SK-N-SH (cell line): Measurements from ENCODE around the gene FOXR1. TPM values are rescaled to one million over a fixed set of nuclear protein-coding genes. Genes with fewer than 3 reads are reported as not detected.

Experiments
- CTCF ChIA-PET: fragments of 300-600, 350-600 bp; formaldehyde crosslinking; extraction: SDS; loops from one replicate; lab custom pipeline; 2021; lab: Yijun Ruan, JAX
- POLR2A ChIA-PET: fragments of 350-600 bp; sonication (Branson Sonifier 250); formaldehyde crosslinking; extraction: SDS; loops from one replicate; lab custom pipeline; 2020; ENCODE audit warnings: antibody characterized with exemption, inconsistent platforms; lab: Yijun Ruan, JAX
- DNase-seq: peaks from one replicate; pipeline ENCODE4 v3.0.0; 2012
- H2AFZ ChIP-seq: fragments of 200-600 bp; sonication (generic); 2 replicates; pipeline ENCODE4 v1.8.1; 2016; ENCODE audit warnings: antibody characterized with exemption, mild to moderate bottlenecking, low read depth
- H3F3A ChIP-seq: fragments of 200-600 bp; sonication (generic); replicated peaks from 2 replicates; pipeline ENCODE3; 2016; ENCODE audit warnings: antibody characterized with exemption, mild to moderate bottlenecking; ENCODE audit not compliant: insufficient read depth
- H3K27ac ChIP-seq, 2 experiments: fragments of 200-500 bp in 1 of 2; fragments of 200-600 bp in 1 of 2; sonication (Bioruptor generic) in 1 of 2; sonication (generic), shearing (Covaris generic) in 1 of 2; 2 replicates each; pipeline versions ENCODE4 v1.5.1 to v1.6.1; 2014 to 2016; ENCODE audit warnings: low read depth in 2 of 2, inconsistent platforms in 1 of 2, low read length in 1 of 2, mild to moderate bottlenecking in 1 of 2, mixed read lengths in 1 of 2
- H3K27me3 ChIP-seq: fragments of 200-600 bp; sonication (generic), shearing (Covaris generic); 2 replicates; pipeline ENCODE4 v1.6.1; 2016; ENCODE audit warnings: mixed run types; ENCODE audit not compliant: insufficient read depth
- H3K36me3 ChIP-seq, 2 experiments: fragments of 200-500 bp in 1 of 2; fragments of 200-600 bp in 1 of 2; sonication (Bioruptor generic) in 1 of 2; sonication (generic) in 1 of 2; replicated peaks in 1 of 2; 2 replicates each; pipeline versions ENCODE3 to v1.5.1; 2014 to 2016; ENCODE audit warnings: low read length in 1 of 2, mild to moderate bottlenecking in 1 of 2; ENCODE audit not compliant: insufficient read depth in 2 of 2, control insufficient read depth in 1 of 2
- H3K4me1 ChIP-seq, 2 experiments: fragments of 200-500 bp in 1 of 2; fragments of 200-600 bp in 1 of 2; sonication (Bioruptor generic) in 1 of 2; sonication (generic), shearing (Covaris generic) in 1 of 2; 2 replicates each; pipeline versions ENCODE4 v1.5.1 to v1.6.1; 2014 to 2016; ENCODE audit warnings: low read depth in 1 of 2, low read length in 1 of 2, mixed run types in 1 of 2; ENCODE audit not compliant: insufficient read depth in 2 of 2, control insufficient read depth in 1 of 2
- H3K4me2 ChIP-seq: fragments of 200-600 bp; sonication (generic), shearing (Covaris generic); 2 replicates; pipeline ENCODE4 v1.6.1; 2017; ENCODE audit warnings: mixed run types
- H3K4me3 ChIP-seq, 2 experiments: fragments of 200-500 bp in 1 of 2; fragments of 200-600 bp in 1 of 2; sonication (Bioruptor generic) in 1 of 2; sonication (generic), shearing (Covaris generic) in 1 of 2; 2 replicates each; pipeline versions ENCODE4 v1.5.1 to v1.8.1; 2014 to 2016; ENCODE audit warnings: low read depth in 2 of 2, inconsistent platforms in 1 of 2, low read length in 1 of 2, mild to moderate bottlenecking in 1 of 2, mixed read lengths in 1 of 2, moderate library complexity in 1 of 2
- H3K79me2 ChIP-seq: fragments of 200-600 bp; sonication (generic); 2 replicates; pipeline ENCODE4 v1.8.1; 2017; ENCODE audit warnings: mild to moderate bottlenecking; ENCODE audit not compliant: insufficient read depth
- H3K9ac ChIP-seq: fragments of 200-600 bp; sonication (generic); 2 replicates; pipeline ENCODE4 v1.6.1; 2017; ENCODE audit warnings: mixed run types
- H3K9me2 ChIP-seq: fragments of 200-600 bp; sonication (generic); 2 replicates; pipeline ENCODE4 v1.6.1; 2017; ENCODE audit warnings: mixed run types
- H3K9me3 ChIP-seq: fragments of 200-600 bp; sonication (generic); 2 replicates; pipeline ENCODE4 v1.6.1; 2017; ENCODE audit warnings: mixed run types, mild to moderate bottlenecking, moderate library complexity
- H4K20me1 ChIP-seq: fragments of 200-600 bp; sonication (generic); 2 replicates; pipeline ENCODE4 v1.6.1; 2017; ENCODE audit warnings: mild to moderate bottlenecking, mixed run types; ENCODE audit not compliant: insufficient read depth
- FOSL2 ChIP-seq: IDR thresholded peaks from 2 replicates; pipeline ENCODE4 v1.4.0; 2012; ENCODE audit warnings: low read depth, mild to moderate bottlenecking, moderate library complexity, borderline replicate concordance
- GABPA ChIP-seq: IDR thresholded peaks from 2 replicates; pipeline ENCODE4 v1.4.0; 2012; ENCODE audit warnings: low read depth, mild to moderate bottlenecking
- JUND ChIP-seq: IDR thresholded peaks from 2 replicates; pipeline ENCODE4 v1.4.0; 2012
- MXI1 ChIP-seq: IDR thresholded peaks from 2 replicates; pipeline ENCODE4 v1.6.1; 2012; ENCODE audit warnings: mild to moderate bottlenecking, low read depth, low read length, improper control_type of control experiment
- NFIC ChIP-seq: IDR thresholded peaks from 2 replicates; pipeline ENCODE4 v1.4.0; 2012; ENCODE audit warnings: borderline replicate concordance
- NRF1 ChIP-seq: IDR thresholded peaks from 2 replicates; pipeline ENCODE4 v1.6.1; 2012; ENCODE audit warnings: low read depth, mild to moderate bottlenecking, low read length
- RAD21 ChIP-seq: IDR thresholded peaks from 2 replicates; pipeline ENCODE4 v1.6.1; 2012; ENCODE audit warnings: mild to moderate bottlenecking, low read length
- RFX5 ChIP-seq: IDR thresholded peaks from 2 replicates; pipeline ENCODE4 v1.6.1; 2012; ENCODE audit warnings: mild to moderate bottlenecking, improper control_type of control experiment, low read length
- TAF1 ChIP-seq: IDR thresholded peaks from 2 replicates; pipeline ENCODE4 v1.6.1; 2012; ENCODE audit warnings: low read depth, mild to moderate bottlenecking, low read length, moderate library complexity, borderline replicate concordance
- TCF12 ChIP-seq: IDR thresholded peaks from 2 replicates; pipeline ENCODE4 v1.4.0; 2012
- WGBS: methylation state at CpG from one replicate; pipeline ENCODE4 v1.1.6; 2017; ENCODE audit warnings: low lambda C conversion rate; 5-methylcytosine and 5-hydroxymethylcytosine counted together
- polyA plus RNA-seq, 3 experiments: library from polyadenylated mRNA; depleted of rRNA; stranded (reverse); fragments of >200 nt; gene quantifications; 2 replicates each; pipeline ENCODE4 v1.2.3, GENCODE V29; 2012
- TF ChIP-seq, protein P1 (sequence below): fragments of 200-600 bp; sonication (generic); IDR thresholded peaks from 2 replicates; pipeline ENCODE4 v1.6.1; 2017; ENCODE audit warnings: antibody characterized with exemption, mild to moderate bottlenecking, moderate library complexity
- TF ChIP-seq, protein P2 (sequence below): IDR thresholded peaks from 2 replicates; pipeline ENCODE4 v1.4.0; 2012; ENCODE audit warnings: low read depth, borderline replicate concordance
- TF ChIP-seq, protein P3 (sequence below): IDR thresholded peaks from 2 replicates; pipeline ENCODE4; 2012

FOXR1 gene
- polyA plus RNA-seq, 1 of the 3 experiments (the other 2 are of a cell fraction), result not detected

DNA sequence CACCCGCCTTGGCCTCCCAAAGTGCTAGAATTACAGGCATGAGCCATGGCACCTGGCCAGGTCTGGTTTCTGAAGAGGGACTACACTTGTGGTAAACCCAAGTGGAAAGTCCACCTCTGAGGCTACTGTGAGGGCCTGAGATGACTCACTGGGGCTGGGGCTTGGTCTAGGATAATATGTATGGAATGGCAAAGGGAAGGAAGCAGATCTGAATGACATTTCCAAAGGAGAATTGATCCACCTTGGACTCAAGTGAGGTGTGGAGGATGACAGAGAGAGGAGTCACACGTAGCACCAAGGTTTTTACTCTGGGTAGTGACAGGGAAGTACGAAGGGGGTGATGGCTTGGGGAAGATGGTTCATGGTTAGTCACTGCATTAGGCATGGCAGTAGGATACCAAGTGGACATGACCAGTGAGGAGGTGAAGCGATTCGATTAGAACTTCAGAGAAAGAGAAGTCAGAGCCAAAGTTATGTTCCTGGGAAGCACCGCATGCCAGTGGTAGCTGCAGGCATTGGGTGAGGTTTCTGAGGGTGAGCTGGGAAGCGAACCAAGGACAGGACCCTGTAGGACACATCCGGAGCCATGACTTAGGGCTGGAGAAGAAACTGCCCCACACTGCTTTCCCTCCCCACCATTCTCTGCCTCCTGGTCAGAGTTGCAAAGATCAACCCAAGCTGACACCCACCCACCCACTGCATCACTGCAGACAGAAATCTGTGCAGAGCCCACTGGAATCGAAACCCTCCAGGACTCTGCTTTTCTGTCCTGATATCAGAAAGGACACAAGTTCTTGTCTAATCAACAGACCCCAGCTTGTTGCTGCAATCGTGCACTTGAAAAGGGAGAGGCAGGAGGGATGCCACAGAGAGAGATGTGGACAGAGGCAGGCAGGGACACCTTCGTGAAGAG is 32.8 kb upstream of the FOXR1 start:
- no peak for DNase-seq
- CTCF ChIA-PET, result interaction anchor here (0.8 to 13.4 kb wide), 6 partner anchors 8 to 249 kb away, joined by 3 to 186 read pairs (median 4); partner anchors contain the start of gene UPK2

DNA sequence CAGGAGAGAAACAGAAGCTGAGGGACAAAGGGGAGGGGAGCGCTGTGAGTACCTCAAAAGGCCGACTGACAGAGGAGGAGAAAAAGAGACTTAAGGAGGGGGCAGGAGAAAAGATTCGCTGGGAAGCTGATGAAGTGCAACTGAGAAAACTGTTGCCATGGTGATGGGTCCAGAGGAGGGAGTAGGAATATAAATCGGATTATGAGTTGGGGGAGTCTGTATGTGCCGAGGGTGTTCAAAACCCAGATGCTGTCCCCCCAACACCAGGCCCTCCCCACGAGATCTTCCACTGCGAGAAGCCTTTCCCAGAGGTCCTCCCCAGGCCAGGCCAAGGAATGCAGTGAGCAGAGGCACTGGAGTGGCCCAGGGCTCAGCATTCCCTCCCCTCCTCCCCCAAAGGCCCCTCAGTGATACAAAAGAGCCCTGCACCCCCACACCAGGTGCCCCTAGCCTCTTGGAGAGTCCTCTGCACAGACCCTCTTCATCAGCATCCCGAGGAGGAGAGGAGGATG is 32.1 kb upstream of the FOXR1 start:
- Histone ChIP-seq H4K20me1 (no peaks in the 10 kb centered on the region), H3K9me2 (no peaks in the 10 kb centered on the region), H3K9ac (no peak overlapping the region), H3K36me3 (no peaks in the 10 kb centered on the region), H3K4me1 (peaks cover 4 to 6% of the 10 kb centered on the region in 2 experiments; a peak in 2 of 4 replicates), H2AFZ (no peak overlapping the region), H3K79me2 (no peaks in the 10 kb centered on the region), H3K9me3 (no peaks in the 10 kb centered on the region), H3F3A (peaks cover 10% of the 10 kb centered on the region), H3K4me2 (no peak overlapping the region), H3K4me3 (no peak overlapping the region), H3K27me3 (no peaks in the 10 kb centered on the region)
- 83% methylated on average over 6 of the region's 8 CpGs for WGBS
- DNase-seq, result no peak
- POLR2A ChIA-PET, result no interaction called here
- TF ChIP-seq TAF1, result no peak
- no peak for TF ChIP-seq RAD21
- no peak for TF ChIP-seq NRF1
- TF ChIP-seq, all 33 proteins: peak for 0
- CTCF ChIA-PET, result interaction anchor here (0.8 to 2.9 kb wide), 5 partner anchors 9 to 250 kb away, joined by 3 to 28 read pairs (median 4); no protein-coding TSS in a partner anchor
- no peak overlapping the region for H3K27ac ChIP-seq

More for the DNA sequence above, 32.8 kb upstream of the FOXR1 start:
- H3K9ac ChIP-seq, result no peak overlapping the region
- no peak overlapping the region for H2AFZ ChIP-seq
- H3K36me3 ChIP-seq, result no peaks in the 10 kb centered on the region
- H3K27me3 ChIP-seq, result no peaks in the 10 kb centered on the region
- H3K4me3 ChIP-seq, result no peak overlapping the region
- peaks cover 10% of the 10 kb centered on the region for H3F3A ChIP-seq
- 63% methylated on average over 10 of the region's 11 CpGs for WGBS
- H3K9me3 ChIP-seq, result no peaks in the 10 kb centered on the region
- no peaks in the 10 kb centered on the region for H3K9me2 ChIP-seq
- no peaks in the 10 kb centered on the region for H4K20me1 ChIP-seq
- H3K4me1 ChIP-seq, result peaks cover 4 to 6% of the 10 kb centered on the region in 2 experiments; a peak in 2 of 4 replicates
- H3K4me2 ChIP-seq, result peak overlapping the region; percentile 30
- POLR2A ChIA-PET, result no interaction called here
- no peak overlapping the region for H3K27ac ChIP-seq
- H3K79me2 ChIP-seq, result no peaks in the 10 kb centered on the region
- TF ChIP-seq TCF12 (peak; percentile 25; the same call in 1 of the 2 replicates), JUND (peak; percentile 25; the same call in 1 of the 2 replicates), NFIC (peak; percentile 48), GABPA (no peak), MXI1 (no peak), RFX5 (no peak), FOSL2 (peak; percentile 67)
- TF ChIP-seq, protein P1, sequence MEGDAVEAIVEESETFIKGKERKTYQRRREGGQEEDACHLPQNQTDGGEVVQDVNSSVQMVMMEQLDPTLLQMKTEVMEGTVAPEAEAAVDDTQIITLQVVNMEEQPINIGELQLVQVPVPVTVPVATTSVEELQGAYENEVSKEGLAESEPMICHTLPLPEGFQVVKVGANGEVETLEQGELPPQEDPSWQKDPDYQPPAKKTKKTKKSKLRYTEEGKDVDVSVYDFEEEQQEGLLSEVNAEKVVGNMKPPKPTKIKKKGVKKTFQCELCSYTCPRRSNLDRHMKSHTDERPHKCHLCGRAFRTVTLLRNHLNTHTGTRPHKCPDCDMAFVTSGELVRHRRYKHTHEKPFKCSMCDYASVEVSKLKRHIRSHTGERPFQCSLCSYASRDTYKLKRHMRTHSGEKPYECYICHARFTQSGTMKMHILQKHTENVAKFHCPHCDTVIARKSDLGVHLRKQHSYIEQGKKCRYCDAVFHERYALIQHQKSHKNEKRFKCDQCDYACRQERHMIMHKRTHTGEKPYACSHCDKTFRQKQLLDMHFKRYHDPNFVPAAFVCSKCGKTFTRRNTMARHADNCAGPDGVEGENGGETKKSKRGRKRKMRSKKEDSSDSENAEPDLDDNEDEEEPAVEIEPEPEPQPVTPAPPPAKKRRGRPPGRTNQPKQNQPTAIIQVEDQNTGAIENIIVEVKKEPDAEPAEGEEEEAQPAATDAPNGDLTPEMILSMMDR, result no peak
- TF ChIP-seq, protein P2, sequence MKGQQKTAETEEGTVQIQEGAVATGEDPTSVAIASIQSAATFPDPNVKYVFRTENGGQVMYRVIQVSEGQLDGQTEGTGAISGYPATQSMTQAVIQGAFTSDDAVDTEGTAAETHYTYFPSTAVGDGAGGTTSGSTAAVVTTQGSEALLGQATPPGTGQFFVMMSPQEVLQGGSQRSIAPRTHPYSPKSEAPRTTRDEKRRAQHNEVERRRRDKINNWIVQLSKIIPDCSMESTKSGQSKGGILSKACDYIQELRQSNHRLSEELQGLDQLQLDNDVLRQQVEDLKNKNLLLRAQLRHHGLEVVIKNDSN, result no peak
- TF ChIP-seq, protein P3, sequence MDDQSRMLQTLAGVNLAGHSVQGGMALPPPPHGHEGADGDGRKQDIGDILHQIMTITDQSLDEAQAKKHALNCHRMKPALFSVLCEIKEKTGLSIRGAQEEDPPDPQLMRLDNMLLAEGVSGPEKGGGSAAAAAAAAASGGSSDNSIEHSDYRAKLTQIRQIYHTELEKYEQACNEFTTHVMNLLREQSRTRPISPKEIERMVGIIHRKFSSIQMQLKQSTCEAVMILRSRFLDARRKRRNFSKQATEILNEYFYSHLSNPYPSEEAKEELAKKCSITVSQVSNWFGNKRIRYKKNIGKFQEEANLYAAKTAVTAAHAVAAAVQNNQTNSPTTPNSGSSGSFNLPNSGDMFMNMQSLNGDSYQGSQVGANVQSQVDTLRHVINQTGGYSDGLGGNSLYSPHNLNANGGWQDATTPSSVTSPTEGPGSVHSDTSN, result no peak; the same call in 1 of the 2 replicates
